ENCODE results near the gene DYNC1LI2.

DYNC1LI2 gene

DNA sequence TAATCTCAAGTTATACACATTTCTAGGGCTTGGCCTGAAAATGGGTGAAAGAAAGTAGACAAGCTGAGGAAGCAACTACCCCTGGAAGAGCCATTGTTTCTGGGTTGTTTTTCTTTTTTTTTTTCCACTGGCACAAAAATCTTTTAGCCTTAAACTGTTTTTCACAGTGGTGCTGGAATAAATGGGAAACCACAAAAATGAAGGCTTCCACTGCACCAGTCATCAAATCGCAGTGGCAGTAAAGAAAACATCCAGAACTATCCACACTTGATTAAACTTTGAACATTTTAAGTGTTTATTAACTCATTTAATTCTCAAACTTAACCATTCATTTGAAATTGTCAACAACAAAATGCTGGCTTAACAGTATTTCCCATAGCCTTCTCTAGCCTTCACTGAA, 69.1 kb downstream of the DYNC1LI2 start:
- H3K27ac ChIP-seq (ENCODE audit: low read depth, low read length), result no peak overlapping the region

DNA sequence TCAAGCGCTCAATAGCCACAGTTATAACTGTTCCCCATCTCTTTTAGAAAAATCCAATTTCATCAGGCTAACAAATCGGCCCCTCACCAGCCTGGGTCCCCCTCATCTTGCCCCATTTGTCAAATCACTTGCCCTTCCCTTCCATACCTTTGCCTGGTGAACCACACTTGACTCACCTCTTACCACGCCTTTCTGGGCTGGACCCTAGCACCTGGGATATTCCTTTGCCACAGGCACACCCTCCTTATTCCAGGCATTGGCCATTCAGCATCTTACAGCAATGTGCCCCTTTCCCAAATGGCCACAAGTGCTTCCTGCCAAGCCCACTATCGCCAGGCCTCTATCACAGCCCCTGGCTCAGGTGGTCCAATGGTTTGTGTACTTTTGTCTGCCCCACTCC, 69.7 kb downstream of the DYNC1LI2 start:
- Histone ChIP-seq H3K27me3 (ENCODE audit: insufficient read depth, low read length) (no peaks in the 10 kb centered on the region), H3K36me3 (ENCODE audit: insufficient read depth, low read length) (peaks cover 10% of the 10 kb centered on the region; the same call in 1 of the 2 replicates), H3K4me3 (ENCODE audit: low read length) (no peak overlapping the region)

More for the DNA sequence above, 69.1 kb downstream of the DYNC1LI2 start:
- Histone ChIP-seq H3K4me3 (ENCODE audit: low read length) (no peak overlapping the region), H3K4me1 (ENCODE audit: insufficient read depth, low read length) (no peaks in the 10 kb centered on the region), H3K9me3 (ENCODE audit: insufficient read depth, low read depth, low read length) (no peaks in the 10 kb centered on the region), H3K9ac (ENCODE audit: low read depth, low read length) (no peak overlapping the region), H3K27me3 (ENCODE audit: insufficient read depth, low read length) (no peaks in the 10 kb centered on the region), H3K36me3 (ENCODE audit: insufficient read depth, low read length) (peaks cover 10% of the 10 kb centered on the region; the same call in 1 of the 2 replicates)
- WGBS, result 100% methylated on average over 1 of the region's 1 CpG

GRCh38 chr16:66678337-66678736, 73.1 kb downstream of the DYNC1LI2 start:
- Histone ChIP-seq H3K36me3 (ENCODE audit: insufficient read depth, low read length) (peaks cover 10% of the 10 kb centered on the region; the same call in 1 of the 2 replicates), H3K9me3 (ENCODE audit: insufficient read depth, low read depth, low read length) (no peaks in the 10 kb centered on the region), H3K9ac (ENCODE audit: low read depth, low read length) (no peak overlapping the region), H3K27me3 (ENCODE audit: insufficient read depth, low read length) (no peaks in the 10 kb centered on the region), H3K4me1 (ENCODE audit: insufficient read depth, low read length) (no peaks in the 10 kb centered on the region), H3K4me3 (ENCODE audit: low read length) (no peak overlapping the region), H3K27ac (ENCODE audit: low read depth, low read length) (no peak overlapping the region)
- 98% methylated on average over 2 of the region's 2 CpGs for WGBS

More for the DNA sequence above, 69.7 kb downstream of the DYNC1LI2 start:
- no peak overlapping the region for H3K27ac ChIP-seq (ENCODE audit: low read depth, low read length)
- H3K4me1 ChIP-seq (ENCODE audit: insufficient read depth, low read length), result no peaks in the 10 kb centered on the region
- no peak overlapping the region for H3K9ac ChIP-seq (ENCODE audit: low read depth, low read length)
- H3K9me3 ChIP-seq (ENCODE audit: insufficient read depth, low read depth, low read length), result no peaks in the 10 kb centered on the region
- WGBS, result 94% methylated on average over 4 of the region's 4 CpGs

GRCh38 chr16:66677836-66678235, 73.6 kb downstream of the DYNC1LI2 start:
- Histone ChIP-seq H3K27ac (ENCODE audit: low read depth, low read length) (no peak overlapping the region), H3K4me3 (ENCODE audit: low read length) (no peak overlapping the region), H3K4me1 (ENCODE audit: insufficient read depth, low read length) (no peaks in the 10 kb centered on the region), H3K27me3 (ENCODE audit: insufficient read depth, low read length) (no peaks in the 10 kb centered on the region), H3K36me3 (ENCODE audit: insufficient read depth, low read length) (peaks cover 10% of the 10 kb centered on the region; the same call in 1 of the 2 replicates), H3K9ac (ENCODE audit: low read depth, low read length) (no peak overlapping the region), H3K9me3 (ENCODE audit: insufficient read depth, low read depth, low read length) (no peaks in the 10 kb centered on the region)
- WGBS, result 95% methylated on average over 6 of the region's 6 CpGs

- Histone ChIP-seq H3K9me3 (ENCODE audit: insufficient read depth, low read depth, low read length) (no peaks in the 10 kb centered on the region), H3K4me1 (ENCODE audit: insufficient read depth, low read length) (no peaks in the 10 kb centered on the region), H3K9ac (ENCODE audit: low read depth, low read length) (no peak overlapping the region), H3K36me3 (ENCODE audit: insufficient read depth, low read length) (peaks cover 10% of the 10 kb centered on the region; the same call in 1 of the 2 replicates), H3K27ac (ENCODE audit: low read depth, low read length) (no peak overlapping the region), H3K4me3 (ENCODE audit: low read length) (no peak overlapping the region), H3K27me3 (ENCODE audit: insufficient read depth, low read length) (no peaks in the 10 kb centered on the region)
- WGBS, result 95% methylated on average over 7 of the region's 7 CpGs
Measured at GRCh38 chr16:66677179-66677578, 74.2 kb downstream of the DYNC1LI2 start.

DNA sequence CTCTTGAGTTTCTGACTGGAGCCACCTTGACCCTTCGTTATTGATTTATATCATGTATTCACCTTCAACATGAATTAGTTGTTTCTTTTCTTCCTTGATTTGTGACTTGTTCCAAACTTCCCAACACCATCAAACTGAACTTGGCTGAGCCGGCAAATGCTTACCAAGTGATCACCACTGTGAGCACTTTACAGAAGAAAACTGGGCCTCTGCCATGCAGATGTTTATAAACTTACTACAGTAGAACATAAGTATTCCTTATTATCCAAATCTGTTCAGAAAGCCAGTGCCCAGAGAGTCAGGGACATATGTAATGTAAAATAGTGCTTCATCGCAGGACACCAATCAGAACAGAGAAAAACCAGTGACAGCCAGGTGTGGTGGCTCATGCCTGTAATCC, 74.8 kb downstream of the DYNC1LI2 start:
- H3K27me3 ChIP-seq (ENCODE audit: insufficient read depth, low read length), result no peaks in the 10 kb centered on the region
- no peak overlapping the region for H3K9ac ChIP-seq (ENCODE audit: low read depth, low read length)
- no peak overlapping the region for H3K27ac ChIP-seq (ENCODE audit: low read depth, low read length)
- no peak overlapping the region for H3K4me3 ChIP-seq (ENCODE audit: low read length)
- H3K4me1 ChIP-seq (ENCODE audit: insufficient read depth, low read length), result no peaks in the 10 kb centered on the region
- peaks cover 10% of the 10 kb centered on the region; the same call in 1 of the 2 replicates for H3K36me3 ChIP-seq (ENCODE audit: insufficient read depth, low read length)
- no peaks in the 10 kb centered on the region for H3K9me3 ChIP-seq (ENCODE audit: insufficient read depth, low read depth, low read length)
- WGBS, result 93% methylated on average over 3 of the region's 3 CpGs

GRCh38 chr16:66673691-66674090, 77.7 kb downstream of the DYNC1LI2 start:
- 93% methylated on average over 2 of the region's 2 CpGs for WGBS
- no peak overlapping the region for H3K9ac ChIP-seq (ENCODE audit: low read depth, low read length)
- H3K27ac ChIP-seq (ENCODE audit: low read depth, low read length), result no peak overlapping the region
- no peaks in the 10 kb centered on the region for H3K9me3 ChIP-seq (ENCODE audit: insufficient read depth, low read depth, low read length)
- no peaks in the 10 kb centered on the region for H3K27me3 ChIP-seq (ENCODE audit: insufficient read depth, low read length)
- H3K4me1 ChIP-seq (ENCODE audit: insufficient read depth, low read length), result no peaks in the 10 kb centered on the region
- no peak overlapping the region for H3K4me3 ChIP-seq (ENCODE audit: low read length)
- H3K36me3 ChIP-seq (ENCODE audit: insufficient read depth, low read length), result peaks cover 9% of the 10 kb centered on the region; the same call in 1 of the 2 replicates

All from HUES64 (cell line).